NAMALWA (cell line): Measurements from ENCODE around the gene IL1RAPL1.

Experiments used
- DNase-seq: peaks from one replicate; pipeline ENCODE4 v3.0.0-alpha.2; 2015; ENCODE audit warnings: low spot score

The IL1RAPL1 gene

DNA sequence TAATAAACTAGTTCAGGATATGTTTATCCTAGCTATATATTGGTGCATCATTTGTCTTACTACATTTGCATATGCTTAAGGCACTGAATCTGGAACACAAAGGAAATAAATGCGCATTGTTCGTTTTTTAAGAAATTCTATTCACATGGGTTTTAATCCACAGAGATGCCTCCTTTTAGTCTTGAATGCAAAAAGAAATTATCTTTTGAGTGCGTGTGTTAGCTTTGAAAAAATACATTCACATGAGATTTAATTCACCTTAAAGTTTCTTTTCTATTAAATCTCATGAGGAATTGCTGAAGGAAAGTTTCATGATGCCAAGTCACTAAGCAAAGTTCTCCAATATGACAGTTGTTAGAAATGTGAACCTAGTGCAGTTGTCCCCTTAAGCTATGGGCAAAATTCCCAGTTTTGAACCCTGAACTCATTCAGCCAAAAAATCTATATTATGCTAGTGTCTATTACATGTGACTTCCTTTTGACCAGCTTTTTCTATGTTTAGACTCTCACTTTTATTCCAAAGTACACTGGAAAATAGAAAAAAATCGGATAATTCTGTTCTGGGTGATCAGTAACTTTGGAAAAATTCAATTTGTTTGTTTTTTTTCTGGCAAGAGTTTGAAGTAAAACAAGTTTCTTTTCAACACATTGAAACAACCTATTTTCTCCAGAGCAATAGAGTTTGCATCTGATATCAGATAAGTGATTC, 1201.9 kb downstream of the IL1RAPL1 start:
- DNase-seq = no peak

DNA sequence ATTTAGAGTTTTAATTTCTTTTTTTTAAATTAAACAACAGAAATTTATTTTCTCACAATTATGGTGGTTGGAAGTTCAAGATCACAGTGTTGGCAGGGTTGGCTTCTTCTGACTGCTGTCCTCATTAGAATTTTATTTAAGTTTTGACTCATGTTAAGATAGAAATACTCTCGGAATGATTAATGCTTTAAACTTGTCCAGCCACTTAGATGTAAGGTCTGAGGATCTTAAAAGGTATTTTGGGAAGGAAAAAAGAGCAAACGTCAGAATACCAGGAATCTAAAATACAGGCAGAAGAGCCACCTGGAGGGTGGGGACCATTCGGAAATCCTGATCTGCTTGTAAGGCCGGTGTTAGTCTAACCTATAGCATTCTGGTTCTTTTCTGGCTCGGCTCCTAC, 1205.1 kb downstream of the IL1RAPL1 start:
- no peak for DNase-seq

DNA sequence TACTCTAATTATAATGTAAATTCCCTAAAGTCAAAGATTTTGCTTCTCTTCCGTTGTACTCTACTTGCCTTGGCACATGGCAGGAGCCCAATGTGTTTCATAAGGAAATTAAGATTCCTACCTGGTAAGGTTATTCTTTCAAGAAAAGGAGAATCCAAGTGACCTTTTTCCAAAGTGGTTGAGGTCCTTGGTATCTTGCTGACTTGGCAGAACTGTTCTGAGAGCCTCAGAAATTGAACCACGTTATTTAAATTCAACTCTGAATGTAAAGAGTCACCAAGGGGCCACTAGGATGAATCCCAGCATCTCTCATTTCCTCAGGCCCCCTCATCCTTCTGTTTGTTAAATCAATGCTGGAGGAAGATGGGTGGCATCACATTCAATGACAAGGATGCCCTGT, 1209.9 kb downstream of the IL1RAPL1 start:
- DNase-seq = no peak

DNA sequence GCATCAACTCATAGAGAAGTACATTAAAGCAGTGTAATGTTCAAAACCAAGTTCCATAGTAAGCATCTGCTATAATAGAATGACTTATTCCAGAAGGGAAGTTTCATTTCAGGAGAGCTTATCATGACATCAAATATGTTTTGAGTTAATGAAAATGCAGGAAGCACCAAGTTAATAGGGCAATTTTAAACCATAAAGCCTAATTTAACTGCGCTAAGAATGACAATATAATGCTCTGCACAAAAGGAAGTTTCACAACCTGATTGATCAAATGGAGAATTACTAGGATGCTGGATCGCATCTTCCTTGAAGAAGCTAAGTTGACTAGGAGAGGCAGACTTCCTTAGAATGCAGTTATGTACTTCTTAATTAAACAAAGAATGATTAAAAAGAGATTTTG, 1211.2 kb downstream of the IL1RAPL1 start:
- no peak for DNase-seq

DNA sequence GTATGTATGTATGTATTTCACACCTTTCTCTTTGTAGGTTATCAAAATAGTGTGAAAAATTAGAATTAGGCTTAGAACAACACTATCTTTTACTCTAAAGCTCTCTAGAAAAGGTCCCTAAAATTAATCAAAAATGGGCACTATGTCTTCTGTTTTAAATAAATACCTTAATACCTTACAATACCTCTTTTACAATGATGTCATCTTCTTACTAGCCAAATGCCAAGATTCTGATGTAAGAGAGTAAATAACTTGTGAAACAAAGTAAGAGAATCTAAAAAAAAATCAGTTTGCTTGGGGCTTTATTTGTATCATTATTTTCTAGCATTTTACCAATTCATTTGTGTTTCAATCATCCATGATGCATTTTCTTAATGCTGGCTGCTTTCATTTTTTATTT, 1225.9 kb downstream of the IL1RAPL1 start:
- no peak for DNase-seq

DNA sequence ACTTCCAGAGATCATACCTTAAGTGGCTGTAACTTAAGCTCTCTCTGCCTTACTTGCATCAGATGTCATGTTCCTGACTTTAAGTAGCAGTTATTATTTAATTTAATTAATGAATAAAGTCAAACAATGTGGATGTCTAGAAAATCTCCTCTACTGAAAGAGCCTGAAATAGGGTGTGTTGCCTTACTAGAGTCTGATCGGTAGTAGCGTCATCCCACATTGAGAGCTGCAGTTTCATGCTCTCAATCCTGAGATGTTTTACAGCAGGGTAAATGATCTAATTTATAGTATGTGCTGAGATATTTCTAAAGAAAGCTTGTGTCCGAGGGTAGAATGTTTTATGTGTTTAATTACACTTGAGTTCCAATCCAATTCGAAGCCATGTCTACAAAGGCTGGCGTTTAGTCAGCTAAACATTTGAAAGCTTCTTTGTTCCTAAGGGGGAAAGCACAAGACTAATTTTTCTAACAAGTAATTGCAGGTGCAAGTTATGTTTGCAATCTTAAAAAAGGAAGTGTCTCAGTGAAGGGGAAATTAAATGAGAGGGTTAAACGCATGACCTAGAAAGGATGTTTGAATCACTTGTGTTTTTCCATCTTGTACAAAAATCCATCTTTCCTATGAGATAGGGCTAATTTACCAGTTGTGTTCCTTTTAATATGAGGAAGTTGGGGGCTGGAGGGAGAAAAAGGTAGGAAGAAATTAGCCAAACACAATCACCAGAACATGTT, 1237.1 kb downstream of the IL1RAPL1 start:
- peak; percentile 2 for DNase-seq

DNA sequence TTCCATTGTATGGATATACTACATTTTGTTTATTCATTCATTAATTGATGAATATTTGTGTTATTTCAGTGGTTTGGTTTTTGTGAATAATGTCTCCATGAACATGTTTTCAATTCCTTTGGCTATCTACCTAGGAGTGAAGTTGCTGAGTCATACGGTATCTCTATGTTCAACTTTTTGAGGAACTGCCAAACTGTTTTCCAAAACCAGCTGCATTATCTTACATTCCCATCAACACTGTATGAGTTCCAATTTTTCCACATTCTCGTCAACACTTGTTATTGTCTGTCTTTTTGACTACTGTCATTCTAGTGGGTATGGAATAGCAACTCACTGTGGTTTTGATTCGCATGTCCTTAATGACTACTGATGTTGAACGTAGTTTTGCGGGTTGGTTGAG, 1239.5 kb downstream of the IL1RAPL1 start:
- no peak for DNase-seq

DNA sequence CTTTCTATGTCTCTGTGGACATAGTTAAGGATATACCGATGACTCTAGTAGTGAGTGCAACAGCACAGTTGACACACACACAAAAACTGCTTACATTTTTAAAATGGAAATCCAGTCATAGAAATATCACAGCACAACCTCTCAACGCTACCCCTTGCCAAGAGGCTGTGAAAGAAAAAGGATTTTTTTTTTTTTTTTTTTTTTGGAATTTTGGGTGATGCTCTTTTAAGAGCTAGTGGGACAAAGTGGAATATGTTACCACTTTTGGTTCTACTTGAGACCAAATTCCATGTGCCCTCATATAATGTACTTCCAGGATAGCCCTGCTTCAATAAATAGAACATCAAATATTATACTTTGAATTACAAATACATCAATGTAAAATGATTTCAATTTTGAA, 1247.1 kb downstream of the IL1RAPL1 start:
- no peak for DNase-seq

DNA sequence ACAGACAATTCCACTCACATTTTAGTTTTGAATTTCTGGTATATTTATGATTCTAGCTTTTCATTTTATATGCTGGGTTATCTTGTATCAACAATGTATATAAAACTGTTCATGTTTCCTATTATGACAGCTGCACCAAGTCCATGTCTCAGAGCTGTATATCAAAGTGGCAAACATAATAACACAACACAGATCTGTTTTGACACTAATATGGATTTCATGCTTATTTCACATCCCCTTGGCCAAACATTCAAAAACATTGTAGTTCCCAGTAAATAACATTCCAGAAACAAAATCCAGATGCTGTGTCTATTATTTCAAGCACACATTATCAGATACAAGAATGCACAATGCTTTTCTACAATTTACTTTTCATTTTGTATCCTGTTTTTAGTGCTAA, 1247.5 kb downstream of the IL1RAPL1 start:
- DNase-seq = no peak

DNA sequence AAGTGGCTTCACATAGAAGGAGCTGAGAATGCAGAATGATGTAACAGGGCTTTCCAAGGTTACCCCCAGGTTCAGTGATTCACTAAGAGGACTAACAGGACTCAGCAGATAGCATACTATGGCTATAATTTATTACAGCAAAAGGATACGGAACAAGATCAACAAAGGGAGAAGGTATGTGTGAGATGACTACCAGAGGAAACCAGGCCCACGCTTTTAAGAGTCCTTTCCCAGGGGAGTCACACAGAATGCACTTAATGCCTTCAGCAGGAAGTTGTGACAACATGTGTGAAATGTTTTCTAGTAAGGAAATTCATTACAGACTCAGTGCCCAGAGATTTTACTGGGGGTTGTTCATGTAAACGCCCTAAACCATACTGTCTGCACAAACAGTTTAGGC, 1254.5 kb downstream of the IL1RAPL1 start:
- no peak for DNase-seq

DNA sequence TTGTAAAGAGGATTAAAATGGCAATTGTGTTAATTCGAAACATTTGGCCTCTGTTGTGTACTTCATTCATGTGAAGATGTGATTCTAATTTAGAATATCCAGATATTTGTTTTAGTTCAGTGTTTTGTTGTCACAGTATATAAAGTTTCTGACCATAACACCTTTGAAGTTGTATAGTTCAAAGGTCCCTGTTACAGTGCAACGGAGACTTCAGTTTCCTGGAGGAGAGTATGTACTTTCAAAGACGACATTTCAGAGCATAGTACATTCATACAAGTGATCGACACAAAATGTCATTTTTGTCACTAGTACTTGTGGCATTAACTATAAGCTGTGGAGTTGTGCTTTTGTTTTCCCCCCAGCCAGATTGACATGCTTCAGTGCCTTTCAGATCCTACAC, 1255.3 kb downstream of the IL1RAPL1 start:
- DNase-seq = no peak

DNA sequence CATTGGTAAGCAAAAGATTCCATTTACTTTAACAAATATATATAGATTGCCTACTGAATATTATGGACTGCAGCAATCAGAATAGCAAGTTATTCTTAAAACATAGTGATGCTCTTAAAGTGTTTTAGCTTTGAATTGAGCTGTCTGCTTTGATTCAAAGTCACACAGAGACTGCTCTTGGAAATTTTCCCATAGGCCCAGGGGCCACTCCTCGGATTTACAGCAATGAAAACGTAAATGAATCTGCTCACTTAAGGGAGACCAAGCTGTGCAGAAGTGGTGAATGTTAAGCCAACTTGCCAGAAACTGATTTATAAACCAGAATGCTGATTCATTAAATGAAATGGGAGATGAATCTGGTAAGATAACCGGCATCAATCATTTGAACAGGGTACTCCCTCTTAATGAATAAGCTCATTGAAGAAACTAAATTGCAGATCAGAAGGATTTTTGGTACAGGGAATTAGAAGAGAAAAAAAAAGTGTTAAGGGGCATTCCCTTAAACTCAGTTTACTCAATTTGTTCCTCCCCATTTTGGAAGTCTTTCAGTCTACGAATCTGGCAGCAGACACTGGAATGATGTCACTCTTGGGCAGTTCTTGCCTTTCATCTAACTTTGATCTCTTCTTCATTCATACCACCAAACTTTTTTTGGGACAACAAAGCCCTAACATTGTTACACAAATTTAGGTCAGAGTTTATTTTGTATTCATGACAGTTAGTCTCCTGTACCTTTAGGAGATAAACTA, 1264.8 kb downstream of the IL1RAPL1 start:
- DNase-seq = no peak

DNA sequence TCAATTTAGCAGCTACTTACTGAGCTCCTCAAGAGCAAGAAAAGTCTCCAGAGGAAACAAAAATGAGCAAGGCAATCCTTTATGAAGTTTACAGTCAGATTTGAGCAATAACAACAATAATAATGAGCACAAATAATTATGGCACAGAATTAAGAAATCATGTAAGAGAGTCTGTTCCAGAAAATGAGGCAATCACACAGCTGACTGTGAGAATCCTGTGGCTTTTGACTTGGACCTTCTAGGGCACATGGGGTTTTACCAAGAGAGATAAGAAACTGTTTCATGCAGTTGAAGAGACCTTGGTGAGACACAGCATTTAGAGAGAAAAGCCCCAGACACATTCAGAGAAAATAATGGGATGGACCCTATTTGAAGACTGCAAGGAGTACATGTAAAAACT, 1265.5 kb downstream of the IL1RAPL1 start:
- DNase-seq = no peak

DNA sequence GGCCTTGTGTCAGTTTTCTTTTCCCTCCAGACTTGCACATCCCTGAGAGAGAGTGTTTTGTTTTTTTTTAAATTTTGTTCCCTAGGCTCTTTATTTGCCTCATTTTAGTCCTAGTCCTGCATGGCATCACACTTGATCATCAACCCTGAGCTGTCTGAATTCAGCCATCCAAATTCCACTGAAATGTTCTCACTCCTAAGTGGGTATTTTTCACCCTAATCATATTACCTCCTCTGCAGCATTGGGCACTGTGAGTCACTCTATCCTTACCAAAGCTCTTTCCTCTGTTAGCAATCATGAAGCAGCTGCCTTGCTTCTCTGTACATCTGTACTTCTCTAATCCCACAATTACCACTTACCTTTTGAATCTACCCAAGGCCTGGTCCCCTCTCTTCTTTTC, 1271.5 kb downstream of the IL1RAPL1 start:
- DNase-seq = no peak

DNA sequence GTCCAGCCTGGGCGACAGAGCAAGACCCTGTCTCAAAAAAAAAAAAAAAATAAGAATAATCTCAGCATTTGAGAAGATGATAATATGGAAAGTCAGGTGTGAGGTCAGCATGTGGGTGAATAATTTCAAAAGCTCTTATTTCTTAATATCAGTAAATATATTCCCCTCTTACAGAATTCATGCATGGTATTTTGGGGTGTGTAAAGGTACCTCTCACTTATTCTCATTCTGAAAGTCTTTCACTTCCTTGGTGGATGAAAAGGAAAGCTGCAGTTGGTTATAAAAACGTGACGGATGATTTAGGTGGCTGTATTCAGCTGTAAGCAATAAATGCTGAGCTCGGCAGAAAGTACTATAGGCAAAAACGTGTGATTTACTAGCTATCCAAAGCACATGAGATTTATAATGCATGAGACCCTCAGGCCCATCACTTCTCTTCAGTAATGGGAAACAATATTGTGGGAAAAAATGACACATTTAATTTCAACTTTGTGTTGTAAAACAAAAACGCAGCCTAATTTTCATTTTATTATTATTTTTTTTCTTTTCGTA, 1275.0 kb downstream of the IL1RAPL1 start:
- no peak for DNase-seq

DNA sequence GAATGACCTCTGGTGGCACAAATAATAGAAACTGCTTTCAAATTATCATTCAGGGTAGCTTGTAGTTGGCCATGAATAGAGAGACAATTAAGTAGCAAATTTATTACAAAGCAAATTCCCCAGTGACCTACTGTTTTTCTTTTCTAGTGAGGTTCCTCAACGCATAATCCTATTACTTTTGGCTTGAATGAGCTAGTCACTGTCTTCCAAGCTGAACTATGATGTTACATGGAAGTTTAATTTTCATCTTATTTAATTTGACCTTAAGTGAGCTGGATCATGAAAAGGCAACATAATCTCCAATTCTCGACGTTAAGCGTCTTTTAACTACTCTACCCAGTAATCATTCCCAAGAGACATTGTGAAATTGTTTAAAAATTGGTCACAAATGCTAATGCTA, 1280.7 kb downstream of the IL1RAPL1 start:
- DNase-seq = no peak

DNA sequence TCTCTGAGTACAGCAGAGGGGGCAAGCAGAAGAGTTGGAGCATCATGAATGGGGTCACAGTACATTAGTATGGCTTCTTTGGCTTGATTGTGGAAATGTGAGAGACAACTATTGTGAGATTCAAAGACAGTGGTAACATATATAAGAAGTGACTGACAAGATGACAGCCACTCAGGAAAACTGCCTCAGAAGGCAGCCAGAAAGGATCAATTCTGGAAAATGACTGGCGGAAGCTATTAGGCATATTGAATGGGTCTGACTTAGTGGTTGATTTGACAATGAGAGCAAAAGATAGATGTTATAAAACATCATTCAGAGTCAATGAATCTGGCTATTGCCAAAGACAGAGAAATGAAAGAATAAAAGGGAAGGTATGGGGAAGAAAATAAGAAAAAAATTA, 1282.6 kb downstream of the IL1RAPL1 start:
- DNase-seq = no peak

DNA sequence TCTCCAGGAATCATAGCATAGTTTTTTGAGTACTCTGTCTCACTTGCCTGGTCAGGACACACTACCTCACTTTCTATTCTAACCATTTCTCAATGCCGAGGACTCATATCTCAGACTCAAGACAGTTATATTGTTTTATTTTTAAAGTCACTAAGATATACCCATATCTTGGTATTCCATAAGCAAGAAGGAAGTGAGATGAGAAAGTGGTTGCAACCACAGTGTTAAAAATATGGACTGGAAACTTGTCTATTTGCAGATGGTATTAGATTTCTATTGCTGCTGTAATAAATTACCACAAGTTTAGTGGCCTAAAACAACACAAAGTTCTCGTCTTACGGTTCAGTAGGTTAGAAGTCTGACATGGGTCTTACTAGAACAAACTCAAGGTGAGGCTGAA, 1283.4 kb downstream of the IL1RAPL1 start:
- DNase-seq = no peak

DNA sequence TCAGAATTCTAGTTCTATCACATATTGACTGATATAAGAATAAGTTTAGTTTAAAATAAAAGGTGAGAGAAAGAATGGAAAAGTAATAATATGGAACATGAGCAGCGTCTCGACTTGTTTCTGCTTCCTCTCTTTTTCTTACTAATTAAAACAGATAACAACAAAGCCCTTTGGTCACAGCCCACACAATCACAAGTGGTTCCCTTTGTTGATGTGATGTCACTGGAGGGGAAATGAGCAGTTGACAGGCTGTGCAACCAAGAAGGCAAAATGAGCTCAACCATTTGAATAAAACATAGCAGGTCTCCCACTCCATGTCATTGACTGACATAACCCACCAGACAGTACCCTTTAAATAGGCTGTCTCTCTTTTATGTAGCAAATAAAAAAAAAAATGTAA, 1285.6 kb downstream of the IL1RAPL1 start:
- no peak for DNase-seq

DNA sequence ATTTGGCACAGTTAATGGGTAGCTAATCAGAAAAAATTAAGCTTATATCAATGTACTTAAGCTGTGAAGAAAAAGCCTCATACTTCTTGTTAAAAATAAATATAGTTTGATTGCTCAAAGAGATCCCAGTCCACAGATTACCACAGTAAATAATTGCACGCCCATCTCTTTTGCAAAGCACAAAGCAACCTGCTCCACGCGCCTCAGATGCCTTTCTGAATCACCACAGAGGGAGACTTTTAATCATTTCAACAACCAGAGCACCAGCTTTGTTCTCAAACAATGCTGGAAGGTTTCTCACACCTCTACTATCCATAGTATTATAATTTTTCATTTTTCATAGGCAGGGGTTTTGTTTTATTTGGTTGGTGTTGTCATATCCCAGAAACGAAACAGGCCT, 1289.5 kb downstream of the IL1RAPL1 start:
- no peak for DNase-seq

DNA sequence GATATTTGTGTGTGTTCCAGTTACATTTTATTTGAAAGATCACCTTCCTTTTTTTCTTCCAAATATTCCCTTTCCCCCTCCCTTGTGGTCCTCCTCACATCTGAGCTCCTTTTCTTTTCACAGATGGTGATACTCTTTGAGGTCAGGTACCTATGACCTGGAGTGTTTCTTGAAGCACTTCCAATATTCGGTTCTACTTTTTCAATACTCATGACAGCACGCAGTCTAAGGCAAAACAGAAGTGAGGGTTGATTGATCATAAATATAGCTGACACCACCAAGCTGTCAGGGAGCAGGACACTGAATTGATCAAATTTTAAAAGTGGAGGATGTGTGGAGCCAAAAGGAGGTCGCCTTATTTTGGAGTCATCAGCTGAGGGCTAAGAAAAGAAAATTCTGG, 1293.7 kb downstream of the IL1RAPL1 start:
- no peak for DNase-seq

DNA sequence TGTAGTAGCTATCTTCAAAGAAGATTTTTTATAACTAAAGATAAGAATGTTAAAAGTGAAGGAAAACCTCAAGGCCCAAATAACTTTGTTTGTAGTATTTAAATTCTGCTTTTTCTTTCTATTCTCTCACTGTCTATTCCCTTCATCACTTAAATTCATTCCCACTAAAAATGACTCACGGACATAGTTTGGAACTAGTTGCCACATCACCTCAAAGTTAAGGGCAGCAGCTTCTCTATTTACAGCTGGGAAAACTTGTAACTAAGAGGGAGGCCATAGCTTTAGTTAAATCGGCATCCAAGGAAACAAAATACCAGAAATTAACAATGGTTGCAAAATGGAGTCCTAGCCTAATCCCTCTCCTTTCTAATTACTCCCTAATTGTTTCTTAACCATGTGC, 1302.8 kb downstream of the IL1RAPL1 start:
- DNase-seq = no peak

DNA sequence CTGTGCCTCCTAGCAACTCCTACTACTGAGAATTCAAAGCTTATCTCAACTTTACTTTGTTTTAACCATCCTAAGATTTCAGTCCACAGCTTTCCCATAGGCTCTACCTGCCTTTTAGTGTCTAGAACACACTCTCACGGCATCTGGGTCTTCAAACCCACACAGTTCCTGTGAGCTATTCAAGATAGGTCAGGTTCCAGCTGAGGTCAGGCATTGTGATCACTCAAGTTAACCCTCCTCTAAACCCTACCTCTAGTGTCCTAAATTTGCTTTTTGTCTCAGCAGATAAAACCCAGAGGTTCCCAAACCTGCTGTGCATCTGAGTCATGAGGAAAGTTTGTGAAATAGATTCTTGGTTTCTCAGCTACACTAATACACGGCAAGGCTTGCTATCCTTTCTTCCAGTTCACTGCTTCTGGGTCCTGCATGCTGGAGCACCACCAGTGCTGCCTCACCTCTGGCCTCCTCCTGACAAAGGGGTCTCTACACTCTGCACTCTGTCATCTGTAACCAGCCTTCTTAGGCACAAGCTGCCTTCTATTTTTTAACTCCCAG, 1303.5 kb downstream of the IL1RAPL1 start:
- no peak for DNase-seq
